ENCODE results near the gene TPCN1. TPM values are rescaled to one million over a fixed set of nuclear protein-coding genes. Genes with fewer than 3 reads are reported as not detected.
A peak's percentile ranks its signal among the peaks of the same experiment; 100 is the strongest.

TPCN1 gene
- total and polyA plus RNA-seq, 2 of the 13 experiments (the other 11 are each of a cell fraction or from before 2014, with no cell fraction given), result 8.0 to 26.8 TPM

DNA sequence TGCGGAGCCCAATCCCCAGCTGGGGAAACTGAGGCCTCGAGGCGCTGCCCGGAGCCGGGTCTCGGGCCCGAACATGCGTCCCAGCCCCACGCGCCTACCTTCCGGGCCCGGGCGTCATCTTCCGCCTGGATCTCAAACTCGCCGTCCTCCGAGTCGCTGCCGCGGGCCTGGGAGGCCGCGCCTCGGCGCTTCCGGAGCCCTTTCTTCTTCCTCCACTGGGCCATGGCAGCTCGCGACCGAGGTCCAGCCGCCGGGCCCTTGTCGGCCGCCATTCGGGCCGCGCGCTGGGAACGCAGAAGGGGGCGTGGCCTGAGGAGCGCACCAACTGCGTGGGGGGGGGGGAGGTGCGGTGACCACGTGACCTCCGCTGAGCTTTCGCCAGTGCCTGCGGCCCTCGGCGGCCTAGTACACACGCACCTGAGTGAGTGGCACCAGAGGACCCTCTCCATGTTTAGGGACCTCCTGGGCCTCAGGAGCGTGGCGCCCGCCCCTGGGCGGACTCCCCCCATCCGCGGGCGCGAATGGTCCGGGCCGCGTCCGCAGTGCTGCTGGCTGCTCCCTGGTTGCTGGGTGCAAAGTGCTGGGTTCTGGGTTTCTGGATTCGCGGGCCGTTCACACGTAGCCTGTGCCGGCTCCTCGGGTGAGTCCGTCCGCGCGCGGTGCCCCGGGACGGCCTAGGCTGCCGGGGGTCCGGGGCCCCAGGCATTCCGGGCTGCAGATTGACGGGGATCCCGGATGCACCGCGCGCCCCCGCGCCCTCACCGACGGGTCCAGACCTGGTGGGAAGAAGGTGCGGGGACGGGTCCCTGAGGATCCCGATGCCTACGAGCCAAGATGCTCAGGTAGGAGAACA is 35.9 kb upstream of the TPCN1 start, which contains the start of the genes DDX54 and RITA1 (continued):
- 0 out of 2 replicates have a peak, but pooled peaks have one; percentile 45 for TF ChIP-seq ZNF20 (CRISPR knock-in tag; IDR thresholded peaks at IDR 0.05)
- TF ChIP-seq, protein P1, sequence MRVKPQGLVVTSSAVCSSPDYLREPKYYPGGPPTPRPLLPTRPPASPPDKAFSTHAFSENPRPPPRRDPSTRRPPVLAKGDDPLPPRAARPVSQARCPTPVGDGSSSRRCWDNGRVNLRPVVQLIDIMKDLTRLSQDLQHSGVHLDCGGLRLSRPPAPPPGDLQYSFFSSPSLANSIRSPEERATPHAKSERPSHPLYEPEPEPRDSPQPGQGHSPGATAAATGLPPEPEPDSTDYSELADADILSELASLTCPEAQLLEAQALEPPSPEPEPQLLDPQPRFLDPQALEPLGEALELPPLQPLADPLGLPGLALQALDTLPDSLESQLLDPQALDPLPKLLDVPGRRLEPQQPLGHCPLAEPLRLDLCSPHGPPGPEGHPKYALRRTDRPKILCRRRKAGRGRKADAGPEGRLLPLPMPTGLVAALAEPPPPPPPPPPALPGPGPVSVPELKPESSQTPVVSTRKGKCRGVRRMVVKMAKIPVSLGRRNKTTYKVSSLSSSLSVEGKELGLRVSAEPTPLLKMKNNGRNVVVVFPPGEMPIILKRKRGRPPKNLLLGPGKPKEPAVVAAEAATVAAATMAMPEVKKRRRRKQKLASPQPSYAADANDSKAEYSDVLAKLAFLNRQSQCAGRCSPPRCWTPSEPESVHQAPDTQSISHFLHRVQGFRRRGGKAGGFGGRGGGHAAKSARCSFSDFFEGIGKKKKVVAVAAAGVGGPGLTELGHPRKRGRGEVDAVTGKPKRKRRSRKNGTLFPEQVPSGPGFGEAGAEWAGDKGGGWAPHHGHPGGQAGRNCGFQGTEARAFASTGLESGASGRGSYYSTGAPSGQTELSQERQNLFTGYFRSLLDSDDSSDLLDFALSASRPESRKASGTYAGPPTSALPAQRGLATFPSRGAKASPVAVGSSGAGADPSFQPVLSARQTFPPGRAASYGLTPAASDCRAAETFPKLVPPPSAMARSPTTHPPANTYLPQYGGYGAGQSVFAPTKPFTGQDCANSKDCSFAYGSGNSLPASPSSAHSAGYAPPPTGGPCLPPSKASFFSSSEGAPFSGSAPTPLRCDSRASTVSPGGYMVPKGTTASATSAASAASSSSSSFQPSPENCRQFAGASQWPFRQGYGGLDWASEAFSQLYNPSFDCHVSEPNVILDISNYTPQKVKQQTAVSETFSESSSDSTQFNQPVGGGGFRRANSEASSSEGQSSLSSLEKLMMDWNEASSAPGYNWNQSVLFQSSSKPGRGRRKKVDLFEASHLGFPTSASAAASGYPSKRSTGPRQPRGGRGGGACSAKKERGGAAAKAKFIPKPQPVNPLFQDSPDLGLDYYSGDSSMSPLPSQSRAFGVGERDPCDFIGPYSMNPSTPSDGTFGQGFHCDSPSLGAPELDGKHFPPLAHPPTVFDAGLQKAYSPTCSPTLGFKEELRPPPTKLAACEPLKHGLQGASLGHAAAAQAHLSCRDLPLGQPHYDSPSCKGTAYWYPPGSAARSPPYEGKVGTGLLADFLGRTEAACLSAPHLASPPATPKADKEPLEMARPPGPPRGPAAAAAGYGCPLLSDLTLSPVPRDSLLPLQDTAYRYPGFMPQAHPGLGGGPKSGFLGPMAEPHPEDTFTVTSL (CRISPR knock-in tag; IDR thresholded peaks at IDR 0.05; ENCODE audit: borderline replicate concordance), result peak; percentile 13; the same call in 1 of the 2 replicates
- TF ChIP-seq SIN3A (IDR thresholded peaks at IDR 0.05; ENCODE audit: borderline replicate concordance, low read depth, low read length), result 0 out of 2 replicates have a peak, but pooled peaks have one; percentile 17
- 0 out of 2 replicates have a peak, but pooled peaks have one; percentile 83 for TF ChIP-seq ZNF224 (CRISPR knock-in tag; IDR thresholded peaks at IDR 0.05)
- peak; percentile 10; the same call in 1 of the 2 replicates for TF ChIP-seq TMF1 (CRISPR knock-in tag; IDR thresholded peaks at IDR 0.05; ENCODE audit: low read depth)
- TF ChIP-seq ZBTB1 (CRISPR knock-in tag; IDR thresholded peaks at IDR 0.05; ENCODE audit: borderline replicate concordance), result no peak
- TF ChIP-seq, protein P2, sequence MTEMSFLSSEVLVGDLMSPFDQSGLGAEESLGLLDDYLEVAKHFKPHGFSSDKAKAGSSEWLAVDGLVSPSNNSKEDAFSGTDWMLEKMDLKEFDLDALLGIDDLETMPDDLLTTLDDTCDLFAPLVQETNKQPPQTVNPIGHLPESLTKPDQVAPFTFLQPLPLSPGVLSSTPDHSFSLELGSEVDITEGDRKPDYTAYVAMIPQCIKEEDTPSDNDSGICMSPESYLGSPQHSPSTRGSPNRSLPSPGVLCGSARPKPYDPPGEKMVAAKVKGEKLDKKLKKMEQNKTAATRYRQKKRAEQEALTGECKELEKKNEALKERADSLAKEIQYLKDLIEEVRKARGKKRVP (CRISPR knock-in tag; IDR thresholded peaks at IDR 0.05), result peak in 1 of 2 experiments; percentile 74; a peak in 1 of 4 replicates
- TF ChIP-seq ZSCAN22 (CRISPR knock-in tag; IDR thresholded peaks at IDR 0.05), result no peak
- TF ChIP-seq RFX1 (IDR thresholded peaks at IDR 0.05), result no peak
- TF ChIP-seq, protein P3, sequence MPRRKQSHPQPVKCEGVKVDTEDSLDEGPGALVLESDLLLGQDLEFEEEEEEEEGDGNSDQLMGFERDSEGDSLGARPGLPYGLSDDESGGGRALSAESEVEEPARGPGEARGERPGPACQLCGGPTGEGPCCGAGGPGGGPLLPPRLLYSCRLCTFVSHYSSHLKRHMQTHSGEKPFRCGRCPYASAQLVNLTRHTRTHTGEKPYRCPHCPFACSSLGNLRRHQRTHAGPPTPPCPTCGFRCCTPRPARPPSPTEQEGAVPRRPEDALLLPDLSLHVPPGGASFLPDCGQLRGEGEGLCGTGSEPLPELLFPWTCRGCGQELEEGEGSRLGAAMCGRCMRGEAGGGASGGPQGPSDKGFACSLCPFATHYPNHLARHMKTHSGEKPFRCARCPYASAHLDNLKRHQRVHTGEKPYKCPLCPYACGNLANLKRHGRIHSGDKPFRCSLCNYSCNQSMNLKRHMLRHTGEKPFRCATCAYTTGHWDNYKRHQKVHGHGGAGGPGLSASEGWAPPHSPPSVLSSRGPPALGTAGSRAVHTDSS (CRISPR knock-in tag; conservative IDR thresholded peaks at IDR 0.05), result no peak
- TF ChIP-seq KDM4B (CRISPR knock-in tag; IDR thresholded peaks at IDR 0.05), result no peak
- no peak for TF ChIP-seq PRPF4 (IDR thresholded peaks at IDR 0.05; ENCODE audit: low read depth, low read length, poor library complexity, severe bottlenecking)
- TF ChIP-seq PHF21A (CRISPR knock-in tag; IDR thresholded peaks at IDR 0.05), result peak; percentile 59
- no peak; the same call in 1 of the 2 replicates for TF ChIP-seq NFKBIZ (CRISPR knock-in tag; IDR thresholded peaks at IDR 0.05)
- TF ChIP-seq ZNF563 (CRISPR knock-in tag; IDR thresholded peaks at IDR 0.05), result peak; percentile 67; the same call in 1 of the 2 replicates
- 0 out of 2 replicates have a peak, but pooled peaks have one; percentile 44 for TF ChIP-seq CCDC6 (CRISPR knock-in tag; IDR thresholded peaks at IDR 0.05)
- TF ChIP-seq SP140L (CRISPR knock-in tag; IDR thresholded peaks at IDR 0.05; ENCODE audit: borderline replicate concordance), result no peak
- no peak for TF ChIP-seq NFIB (CRISPR knock-in tag; IDR thresholded peaks at IDR 0.05; ENCODE audit: borderline replicate concordance)
- peak; percentile 18; the same call in 1 of the 2 replicates for TF ChIP-seq ZBTB38 (CRISPR knock-in tag; IDR thresholded peaks at IDR 0.05)
- TF ChIP-seq NFKB2 (CRISPR knock-in tag; IDR thresholded peaks at IDR 0.05; ENCODE audit: borderline replicate concordance), result peak; percentile 69; the same call in 1 of the 2 replicates
- no peak for TF ChIP-seq ATM (IDR thresholded peaks at IDR 0.05; ENCODE audit: borderline replicate concordance)
- TF ChIP-seq NFE2L2 (IDR thresholded peaks at IDR 0.05; ENCODE audit: low read length), result no peak
